Muscle layer of colon (tissue), 2 donors: ENCODE results near the gene SNTN.

ENCODE experiments used
- H3K27ac ChIP-seq: one replicate; pipeline ENCODE4 v1.7.0; 2013; ENCODE audit warnings: low read depth, mild to moderate bottlenecking, low read length, moderate library complexity
- H3K27me3 ChIP-seq, 2 donors: one replicate each; pipeline ENCODE4 v1.7.0; 2013; ENCODE audit warnings: low read length in 2 of 2, mild to moderate bottlenecking in 2 of 2; ENCODE audit not compliant: insufficient read depth in 2 of 2, control insufficient read depth in 1 of 2
- H3K36me3 ChIP-seq: one replicate; pipeline ENCODE4 v1.7.0; 2013; ENCODE audit warnings: mild to moderate bottlenecking, low read length; ENCODE audit not compliant: insufficient read depth
- H3K4me1 ChIP-seq: one replicate; pipeline ENCODE4 v1.7.0; 2013; ENCODE audit warnings: mild to moderate bottlenecking, low read length; ENCODE audit not compliant: insufficient read depth
- H3K4me3 ChIP-seq, 2 donors: one replicate each; pipeline ENCODE4 v1.7.0; 2013; ENCODE audit warnings: low read length in 2 of 2, low read depth in 1 of 2, mild to moderate bottlenecking in 1 of 2, moderate library complexity in 1 of 2
- H3K9ac ChIP-seq: one replicate; pipeline ENCODE4 v1.7.0; 2013; ENCODE audit warnings: low read length
- H3K9me3 ChIP-seq: one replicate; pipeline ENCODE4 v1.7.0; 2013; ENCODE audit warnings: mild to moderate bottlenecking, low read length
- donor health status: abdominal sarcoma.
- donor health status: Adenocarcinoma of cecum.

The SNTN gene

DNA sequence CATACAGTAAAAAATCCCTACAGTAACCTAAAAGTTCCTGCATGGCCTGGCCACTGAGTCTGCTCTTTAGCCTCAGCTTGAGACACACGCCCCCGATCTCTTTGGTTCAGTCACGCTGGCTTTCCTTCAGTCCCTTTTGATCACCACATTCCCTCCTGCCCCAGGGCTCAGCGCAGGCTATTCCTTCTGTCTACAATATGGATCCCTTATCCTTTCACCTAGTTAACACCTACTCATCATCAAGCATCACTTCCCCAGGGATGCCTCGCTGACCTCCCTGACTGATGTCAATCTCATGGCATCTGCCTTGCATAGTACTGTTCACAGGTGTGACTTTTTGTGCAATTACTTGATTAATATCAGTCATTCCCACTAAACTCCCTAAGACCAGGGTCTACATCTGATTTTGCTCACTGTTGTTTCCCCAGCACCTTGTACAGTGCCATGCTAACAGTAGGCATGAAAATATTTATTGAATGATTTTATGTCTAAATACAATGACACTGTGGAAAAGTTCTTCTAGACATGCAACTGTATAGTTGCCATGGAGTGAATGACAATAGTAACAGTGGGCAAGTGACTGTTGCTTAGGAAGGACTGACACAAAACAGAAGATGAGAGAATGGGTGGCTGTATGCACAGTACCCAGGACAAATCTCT, at the start of gene SNTN:
Gene SNTN (plus strand): TSS at position 610 of the 660 bp plus-strand sequence. CDS start 13 bp downstream, at position 623.
- Histone ChIP-seq H3K9ac (no peak within 1 kb of the TSS), H3K36me3 (no peaks in the 10 kb centered on the region), H3K4me1 (no peaks in the 10 kb centered on the region), H3K27ac (no peak within 1 kb of the TSS), H3K9me3 (no peaks in the 10 kb centered on the region), H3K4me3 (no peak within 1 kb of the TSS), H3K27me3 (no peaks in the 10 kb centered on the region)

DNA sequence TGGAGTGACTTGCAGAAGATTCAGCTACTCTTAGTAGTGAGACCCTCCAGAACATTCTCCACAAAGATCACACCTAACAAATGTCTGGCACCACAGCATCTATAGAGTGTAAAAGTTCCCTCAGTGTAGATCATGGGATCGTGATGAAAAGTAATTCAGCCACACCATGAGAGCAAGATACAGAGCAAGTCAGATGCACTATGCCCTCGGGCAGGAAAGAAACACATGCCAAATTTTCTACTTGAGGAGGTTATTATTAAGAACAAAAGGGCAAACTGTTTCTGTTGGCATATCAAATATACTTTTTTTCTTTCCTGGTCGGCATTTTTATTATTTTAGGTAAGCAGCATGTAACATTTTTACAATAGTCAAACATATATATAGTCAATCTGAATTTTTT, 44.8 kb upstream of the SNTN start:
- no peak overlapping the region for H3K9ac ChIP-seq
- H3K27me3 ChIP-seq = no peaks in the 10 kb centered on the region
- no peak overlapping the region for H3K4me3 ChIP-seq
- H3K27ac ChIP-seq = no peak overlapping the region
- no peaks in the 10 kb centered on the region for H3K4me1 ChIP-seq
- no peaks in the 10 kb centered on the region for H3K9me3 ChIP-seq
- H3K36me3 ChIP-seq = no peaks in the 10 kb centered on the region

DNA sequence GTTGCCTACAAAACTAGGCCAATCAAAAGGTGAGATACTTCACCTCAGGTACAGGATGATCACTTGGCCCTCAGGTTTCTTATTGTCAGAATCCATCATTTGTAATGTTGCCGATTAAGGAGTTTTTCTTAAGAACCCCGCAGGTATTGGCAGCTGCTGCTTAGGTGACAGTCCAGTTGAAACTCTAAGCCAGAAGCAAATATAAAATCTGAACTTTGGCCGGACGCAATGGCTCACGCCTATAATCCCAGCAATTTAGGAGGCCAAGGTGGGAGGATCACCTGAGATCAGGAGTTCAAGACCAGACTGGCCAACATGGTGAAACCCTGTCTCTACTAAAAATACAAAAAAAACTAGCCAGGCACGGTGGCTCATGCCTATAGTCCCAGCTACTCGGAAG, 43.1 kb upstream of the SNTN start:
- no peaks in the 10 kb centered on the region for H3K4me1 ChIP-seq
- H3K27me3 ChIP-seq = no peaks in the 10 kb centered on the region
- no peak overlapping the region for H3K27ac ChIP-seq
- no peak overlapping the region for H3K9ac ChIP-seq
- H3K9me3 ChIP-seq = no peaks in the 10 kb centered on the region
- H3K4me3 ChIP-seq = no peak overlapping the region
- no peaks in the 10 kb centered on the region for H3K36me3 ChIP-seq

DNA sequence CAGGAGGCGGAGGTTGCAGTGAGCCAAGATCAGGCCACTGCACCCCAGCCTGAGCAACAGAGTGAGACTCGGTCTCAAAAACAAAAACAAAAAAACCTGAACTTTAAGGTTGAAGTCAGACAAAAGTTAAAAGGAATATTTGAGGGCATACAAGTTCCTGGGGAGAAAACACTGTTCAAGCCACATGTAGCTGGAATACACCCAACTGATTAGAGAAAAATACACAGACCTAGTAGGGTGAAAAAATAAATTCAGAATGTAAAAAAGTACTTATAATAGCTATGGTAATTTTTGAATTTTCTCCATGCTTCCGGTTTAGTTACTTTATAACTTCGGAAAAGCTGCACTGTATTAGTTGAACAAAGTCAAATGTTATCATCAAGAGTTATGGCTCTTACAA, 42.6 kb upstream of the SNTN start:
- H3K4me1 ChIP-seq = no peaks in the 10 kb centered on the region
- no peaks in the 10 kb centered on the region for H3K36me3 ChIP-seq
- no peaks in the 10 kb centered on the region for H3K27me3 ChIP-seq
- no peak overlapping the region for H3K27ac ChIP-seq
- no peak overlapping the region for H3K4me3 ChIP-seq
- H3K9me3 ChIP-seq = no peaks in the 10 kb centered on the region
- no peak overlapping the region for H3K9ac ChIP-seq

DNA sequence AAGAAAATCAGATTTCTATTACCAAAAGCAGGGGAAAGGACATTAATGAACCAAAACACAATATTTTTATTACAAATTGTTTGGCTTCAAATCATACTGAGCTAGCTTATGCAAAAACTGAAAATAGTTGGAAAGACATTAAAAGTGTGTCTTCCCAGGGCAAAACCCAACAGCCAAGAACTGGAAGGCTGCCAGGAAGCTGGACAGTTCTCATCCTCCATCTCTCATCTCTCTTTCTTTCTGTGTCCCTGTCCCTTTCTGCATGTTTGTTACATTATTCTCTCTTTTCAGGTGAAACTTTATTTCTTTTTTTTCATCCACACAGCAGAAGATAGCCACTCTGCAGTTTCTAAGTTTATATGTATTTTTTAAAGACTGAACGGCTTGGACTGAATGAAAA, 41.1 kb upstream of the SNTN start:
- H3K4me1 ChIP-seq = no peaks in the 10 kb centered on the region
- no peaks in the 10 kb centered on the region for H3K36me3 ChIP-seq
- no peak overlapping the region for H3K4me3 ChIP-seq
- no peaks in the 10 kb centered on the region for H3K27me3 ChIP-seq
- no peaks in the 10 kb centered on the region for H3K9me3 ChIP-seq
- no peak overlapping the region for H3K9ac ChIP-seq
- no peak overlapping the region for H3K27ac ChIP-seq

DNA sequence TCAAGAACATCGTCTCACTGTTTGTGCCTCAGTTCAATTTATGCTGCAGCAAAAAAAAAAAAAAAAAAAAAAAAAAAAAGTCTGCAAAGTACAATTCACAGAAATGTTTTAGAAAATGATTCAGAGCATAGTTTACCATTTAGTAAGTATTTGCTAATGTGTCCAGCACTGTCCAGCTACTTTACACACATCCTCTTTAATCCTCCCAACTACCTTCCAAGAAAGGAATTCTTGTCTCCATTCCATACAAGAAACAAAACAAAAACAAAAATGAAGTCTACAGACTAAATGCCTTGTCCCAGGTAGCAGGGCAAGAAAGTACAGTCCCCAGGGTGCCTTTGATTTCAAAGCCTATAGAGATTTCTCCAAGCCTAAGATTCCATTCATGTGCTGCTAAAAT, 38.9 kb upstream of the SNTN start:
- no peaks in the 10 kb centered on the region for H3K27me3 ChIP-seq
- H3K9ac ChIP-seq = no peak overlapping the region
- H3K27ac ChIP-seq = no peak overlapping the region
- H3K4me1 ChIP-seq = no peaks in the 10 kb centered on the region
- H3K4me3 ChIP-seq = no peak overlapping the region
- H3K9me3 ChIP-seq = no peaks in the 10 kb centered on the region
- H3K36me3 ChIP-seq = no peaks in the 10 kb centered on the region

DNA sequence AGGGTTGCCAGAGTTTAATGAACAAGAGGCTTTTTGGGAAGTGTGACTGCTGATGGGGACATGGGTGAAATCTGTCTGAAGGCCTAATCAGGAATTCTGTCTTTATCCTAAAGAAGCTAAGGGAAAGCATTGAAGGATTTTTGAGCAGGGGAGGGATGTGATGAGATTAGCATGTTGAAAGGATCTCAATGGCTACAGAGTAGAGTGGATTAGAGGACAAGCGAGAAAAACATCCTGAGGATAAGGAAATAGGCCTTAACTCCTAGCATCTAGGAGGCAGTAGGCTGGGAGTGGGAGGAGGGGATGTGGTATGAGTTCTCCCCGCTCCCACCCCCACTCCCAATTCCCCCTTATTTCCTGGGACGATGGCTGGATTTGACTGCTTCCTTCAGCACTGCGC, 35.1 kb upstream of the SNTN start:
- H3K36me3 ChIP-seq = no peaks in the 10 kb centered on the region
- H3K4me1 ChIP-seq = no peaks in the 10 kb centered on the region
- H3K9ac ChIP-seq = no peak overlapping the region
- no peak overlapping the region for H3K4me3 ChIP-seq
- H3K27ac ChIP-seq = no peak overlapping the region
- no peaks in the 10 kb centered on the region for H3K27me3 ChIP-seq
- no peaks in the 10 kb centered on the region for H3K9me3 ChIP-seq

DNA sequence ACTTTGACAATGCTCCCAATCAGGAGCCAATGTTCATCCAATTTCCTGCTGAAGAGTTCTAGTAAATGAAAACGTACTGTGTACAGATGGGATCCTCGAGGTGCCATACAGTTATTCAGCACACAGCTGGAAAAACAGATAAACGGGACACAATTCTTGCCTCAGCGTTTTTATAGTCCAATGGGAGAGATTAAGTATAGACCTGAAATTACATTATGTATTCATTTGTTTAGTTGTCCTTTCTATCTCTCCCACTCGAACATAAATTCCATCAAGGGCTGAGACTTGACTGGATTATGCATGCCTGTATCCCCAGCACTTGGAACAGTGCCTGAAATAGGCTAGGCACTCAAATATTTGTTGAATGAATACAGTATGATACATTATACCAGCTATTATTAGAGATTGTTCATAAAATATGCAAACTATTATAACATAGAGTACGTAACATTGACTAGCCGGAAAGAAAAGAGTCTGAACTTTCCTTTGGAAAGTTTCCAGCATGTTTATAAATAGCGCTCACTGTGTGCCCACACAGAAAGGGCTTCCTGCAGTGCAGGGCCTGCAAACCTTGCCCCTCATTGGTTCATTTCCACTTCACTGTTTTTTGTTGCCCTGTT, 27.4 kb upstream of the SNTN start:
- no peaks in the 10 kb centered on the region for H3K4me1 ChIP-seq
- no peaks in the 10 kb centered on the region for H3K36me3 ChIP-seq
- H3K9me3 ChIP-seq = no peaks in the 10 kb centered on the region
- no peak overlapping the region for H3K9ac ChIP-seq
- H3K27ac ChIP-seq = no peak overlapping the region
- no peak overlapping the region for H3K4me3 ChIP-seq
- H3K27me3 ChIP-seq = no peaks in the 10 kb centered on the region

DNA sequence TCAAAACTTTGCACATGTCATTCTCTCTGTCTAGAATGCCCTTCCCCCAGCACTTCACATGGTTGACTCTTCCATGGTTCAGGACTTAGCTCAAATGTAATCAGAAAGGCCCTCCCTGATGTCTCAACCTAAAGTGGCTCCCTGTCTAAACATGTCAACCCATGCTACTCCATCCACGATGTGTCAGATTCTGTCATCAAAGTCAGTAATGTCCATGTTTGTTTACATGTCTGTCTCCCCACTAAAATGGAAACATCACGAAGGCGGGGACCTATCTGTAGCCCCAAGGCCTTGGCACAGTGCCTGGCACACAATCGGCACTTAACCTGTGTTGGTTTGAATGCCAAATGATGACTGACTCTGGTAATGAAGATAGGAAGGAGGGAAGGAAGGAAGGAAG, 20.8 kb upstream of the SNTN start:
- Histone ChIP-seq H3K4me1 (no peaks in the 10 kb centered on the region), H3K4me3 (no peak overlapping the region), H3K27me3 (no peaks in the 10 kb centered on the region), H3K9me3 (no peaks in the 10 kb centered on the region), H3K27ac (no peak overlapping the region), H3K9ac (no peak overlapping the region), H3K36me3 (no peaks in the 10 kb centered on the region)

DNA sequence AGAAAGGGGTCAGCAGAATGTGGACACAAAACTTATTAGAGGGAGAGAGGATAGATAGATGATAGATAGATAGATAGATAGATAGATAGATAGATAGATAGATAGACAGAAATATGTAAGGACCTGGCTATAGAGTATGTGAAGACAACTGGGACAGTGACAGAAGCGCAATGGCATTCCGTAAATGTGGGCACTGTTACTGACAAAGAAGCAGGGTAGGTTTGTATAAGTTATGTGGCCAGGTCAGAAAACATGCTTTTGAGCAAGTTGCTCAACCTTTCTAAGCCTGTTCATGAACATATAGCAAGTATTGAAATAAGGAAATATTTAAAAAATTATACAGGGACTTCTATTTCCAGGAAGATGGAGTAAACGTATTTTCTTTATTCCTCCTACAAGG, 17.3 kb upstream of the SNTN start:
- Histone ChIP-seq H3K9me3 (no peaks in the 10 kb centered on the region), H3K9ac (no peak overlapping the region), H3K36me3 (no peaks in the 10 kb centered on the region), H3K27me3 (no peaks in the 10 kb centered on the region), H3K4me1 (no peaks in the 10 kb centered on the region), H3K4me3 (no peak overlapping the region), H3K27ac (no peak overlapping the region)

DNA sequence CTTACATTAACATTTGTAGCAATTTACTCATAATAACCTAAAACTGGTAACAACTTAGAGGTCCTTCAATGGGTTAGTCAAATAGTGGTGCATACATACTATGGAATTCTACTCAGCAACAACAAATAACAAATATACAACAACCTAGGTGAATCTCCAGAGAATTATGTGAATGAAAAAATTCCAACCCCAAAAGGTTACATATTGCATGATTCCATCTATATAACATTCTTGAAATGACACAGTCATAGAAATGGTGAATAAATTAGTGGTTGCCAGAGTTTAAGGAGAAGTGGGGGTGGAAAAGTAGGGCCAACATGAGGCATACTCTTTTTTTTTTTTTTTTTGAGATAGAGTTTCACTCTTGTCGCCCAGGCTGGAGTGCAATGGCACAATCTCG, 12.7 kb upstream of the SNTN start:
- no peaks in the 10 kb centered on the region for H3K27me3 ChIP-seq
- H3K27ac ChIP-seq = no peak overlapping the region
- no peaks in the 10 kb centered on the region for H3K4me1 ChIP-seq
- no peaks in the 10 kb centered on the region for H3K36me3 ChIP-seq
- H3K9me3 ChIP-seq = no peaks in the 10 kb centered on the region
- H3K4me3 ChIP-seq = no peak overlapping the region
- H3K9ac ChIP-seq = no peak overlapping the region

DNA sequence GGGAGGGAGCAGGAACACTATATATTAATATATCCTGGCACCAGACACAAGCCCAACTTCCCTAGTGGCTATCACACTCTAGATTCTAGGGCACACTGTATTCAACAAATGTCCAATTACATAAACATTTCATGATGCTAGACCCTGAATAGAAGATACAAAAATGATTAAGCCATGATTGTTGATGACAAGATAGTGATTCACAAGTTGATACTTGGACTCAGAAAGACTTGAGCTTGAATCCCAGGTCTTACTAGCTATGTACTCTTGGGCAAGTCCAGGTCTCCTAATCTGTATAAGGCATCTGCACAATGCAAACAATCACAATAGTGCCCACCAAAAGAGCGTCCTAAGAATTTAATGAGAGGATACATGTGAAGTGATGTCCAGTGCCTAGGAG, 10.0 kb upstream of the SNTN start:
- H3K4me3 ChIP-seq = no peak overlapping the region
- no peak overlapping the region for H3K9ac ChIP-seq
- H3K27ac ChIP-seq = no peak overlapping the region
- H3K4me1 ChIP-seq = no peaks in the 10 kb centered on the region
- no peaks in the 10 kb centered on the region for H3K27me3 ChIP-seq
- H3K36me3 ChIP-seq = no peaks in the 10 kb centered on the region
- no peaks in the 10 kb centered on the region for H3K9me3 ChIP-seq
